ENCODE results near the gene MAPKAP1.

The MAPKAP1 gene

GRCh38 chr9:125654121-125654520 is 52.9 kb downstream of the MAPKAP1 start:
- no peak overlapping the region for H3K27ac ChIP-seq
- TF ChIP-seq ZFX (IDR thresholded peaks at IDR 0.05; ENCODE audit: borderline replicate concordance) (no peak), CTCF (IDR thresholded peaks at IDR 0.05) (no peak)

DNA sequence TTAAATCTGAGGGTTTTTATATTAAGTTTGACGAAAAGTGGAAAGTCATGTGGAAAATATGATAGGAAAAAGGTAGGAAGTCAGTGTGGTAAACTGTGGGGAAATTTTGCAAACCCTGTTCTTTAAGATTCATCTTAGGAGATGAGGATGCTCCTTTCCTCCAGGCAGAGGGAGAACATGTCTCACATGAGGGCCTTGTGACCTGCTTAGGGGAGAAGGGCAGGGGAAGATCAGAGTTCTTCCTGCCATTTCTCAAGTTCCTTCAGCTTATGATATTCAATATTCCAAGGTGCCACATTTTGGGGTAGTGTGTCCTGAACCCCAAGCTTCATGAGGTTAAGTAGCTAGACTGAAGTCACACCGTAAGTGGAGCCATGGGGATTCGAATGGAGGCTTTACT is 53.7 kb downstream of the MAPKAP1 start:
- H3K27ac ChIP-seq = no peak overlapping the region
- TF ChIP-seq ZFX (IDR thresholded peaks at IDR 0.05; ENCODE audit: borderline replicate concordance) = no peak
- TF ChIP-seq CTCF (IDR thresholded peaks at IDR 0.05) = no peak

- TF ChIP-seq ZFX (IDR thresholded peaks at IDR 0.05; ENCODE audit: borderline replicate concordance) (no peak), CTCF (IDR thresholded peaks at IDR 0.05) (no peak)
- H3K27ac ChIP-seq = no peak overlapping the region
These were observed 54.2 kb downstream of the MAPKAP1 start for GRCh38 chr9:125652759-125653158.

- no peak overlapping the region for H3K27ac ChIP-seq
- TF ChIP-seq ZFX (IDR thresholded peaks at IDR 0.05; ENCODE audit: borderline replicate concordance) (no peak), CTCF (IDR thresholded peaks at IDR 0.05) (no peak)
These were observed 54.8 kb downstream of the MAPKAP1 start for GRCh38 chr9:125652233-125652594.

DNA sequence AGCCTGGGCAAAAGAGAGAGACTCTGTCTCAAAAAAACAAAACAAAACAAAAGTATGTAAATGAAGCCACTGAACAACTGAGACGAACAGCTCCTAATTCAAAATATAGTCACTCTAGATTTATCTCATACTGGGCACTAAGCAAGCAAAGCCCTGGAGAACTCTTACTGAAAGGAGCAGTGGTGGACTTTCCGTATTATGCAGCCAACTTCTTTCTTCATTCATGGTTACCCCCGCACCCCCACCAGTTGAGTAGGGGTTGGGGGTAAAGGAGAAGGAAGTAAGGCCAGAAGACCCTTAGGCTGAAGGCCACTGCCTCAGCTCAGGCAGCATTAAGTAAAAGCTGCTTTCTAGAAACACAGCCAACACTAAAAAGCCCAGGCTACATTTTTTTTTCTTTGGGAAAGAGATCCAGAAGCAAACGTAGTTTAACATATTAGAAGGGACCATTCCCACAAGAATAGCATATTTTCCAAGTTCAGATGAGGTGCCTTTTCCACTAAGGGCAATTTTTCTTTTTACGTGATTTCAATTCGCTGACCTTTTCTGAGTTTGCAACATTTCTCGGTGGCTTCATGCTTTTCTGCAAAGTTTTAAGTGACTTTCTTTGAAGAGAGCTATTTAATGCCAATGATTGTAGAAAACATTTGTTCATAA is 55.3 kb downstream of the MAPKAP1 start:
- no peak overlapping the region for H3K27ac ChIP-seq
- no peak for TF ChIP-seq CTCF (IDR thresholded peaks at IDR 0.05)
- no peak for TF ChIP-seq ZFX (IDR thresholded peaks at IDR 0.05; ENCODE audit: borderline replicate concordance)

DNA sequence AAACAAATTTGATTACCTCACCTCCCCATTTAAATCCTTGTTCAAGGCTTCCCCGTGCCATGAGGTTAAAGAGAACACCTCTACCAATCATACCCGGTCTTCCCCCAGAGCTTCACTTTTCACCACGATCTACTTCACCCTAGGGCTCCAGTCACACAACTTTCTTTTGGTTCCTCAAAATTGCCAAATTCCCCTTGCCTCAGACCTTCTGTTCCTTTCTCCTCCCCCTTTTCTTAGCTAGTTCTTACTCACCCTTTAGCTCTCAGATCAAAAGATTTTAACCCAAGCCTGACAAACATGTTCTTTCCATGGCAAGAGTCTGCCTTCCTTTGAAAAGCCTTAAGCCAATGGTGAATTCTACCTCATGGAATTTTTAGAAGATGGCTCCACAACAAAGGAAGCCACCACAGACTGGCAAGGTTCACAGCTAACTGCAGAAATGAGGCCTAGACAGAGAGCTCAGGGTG is 56.7 kb downstream of the MAPKAP1 start:
- no peak overlapping the region for H3K27ac ChIP-seq
- TF ChIP-seq CTCF (IDR thresholded peaks at IDR 0.05) = no peak
- TF ChIP-seq ZFX (IDR thresholded peaks at IDR 0.05; ENCODE audit: borderline replicate concordance) = no peak

DNA sequence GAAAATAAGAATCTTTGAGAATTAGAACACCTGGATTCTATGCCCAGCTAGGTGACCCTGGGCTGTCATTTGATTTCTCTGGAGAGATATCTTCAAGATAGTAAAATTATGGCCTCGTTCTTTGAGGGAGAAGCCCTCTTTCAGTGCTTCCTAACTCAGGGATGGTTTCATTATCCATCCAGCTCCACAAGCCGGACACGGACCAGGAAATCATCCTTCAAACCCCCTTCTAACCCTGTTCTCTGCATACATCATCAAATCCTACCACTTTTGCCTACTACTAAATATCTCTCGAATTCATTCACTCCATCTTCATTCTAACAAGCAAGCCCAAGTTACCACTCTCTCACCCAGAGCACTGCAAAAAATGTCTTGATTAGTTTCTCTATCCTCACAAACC is 57.2 kb downstream of the MAPKAP1 start:
- TF ChIP-seq CTCF (IDR thresholded peaks at IDR 0.05) (no peak), ZFX (IDR thresholded peaks at IDR 0.05; ENCODE audit: borderline replicate concordance) (no peak)
- H3K27ac ChIP-seq = no peak overlapping the region

Measured in 22Rv1 (cell line).